ENCODE measurements around the gene PITX2.
"Not testable (repeated sequence)": the region's sequence is repeated elsewhere in the genome, so short reads cannot be mapped to it uniquely, and the experiment has no call there.

The PITX2 gene

GRCh38 chr4:110612631-110613269 is 10.1 kb downstream of the PITX2 start:
- in situ Hi-C loops (cut with MboI; ENCODE audit: low sequenced_read_pairs) = no loop called here

- in situ Hi-C loops (cut with MboI; ENCODE audit: low sequenced_read_pairs) = no loop called here
Observed at GRCh38 chr4:110611968-110612447, 10.9 kb downstream of the PITX2 start.

GRCh38 chr4:110610940-110611831 is 11.7 kb downstream of the PITX2 start:
- in situ Hi-C loops (cut with MboI; ENCODE audit: low sequenced_read_pairs) = no loop called here

- in situ Hi-C loops (cut with MboI; ENCODE audit: low sequenced_read_pairs) = no loop called here
Observed at GRCh38 chr4:110610620-110610939, 12.3 kb downstream of the PITX2 start.

GRCh38 chr4:110609044-110609750 is 13.7 kb downstream of the PITX2 start:
- in situ Hi-C loops (cut with MboI; ENCODE audit: low sequenced_read_pairs) = no loop called here

- in situ Hi-C loops (cut with MboI; ENCODE audit: low sequenced_read_pairs) = no loop called here
Observed at GRCh38 chr4:110605077-110605476, 17.8 kb downstream of the PITX2 start.

- in situ Hi-C loops (cut with MboI; ENCODE audit: low sequenced_read_pairs) = no loop called here
Observed at GRCh38 chr4:110602061-110602460, 20.8 kb downstream of the PITX2 start.

GRCh38 chr4:110597582-110597981 is 25.3 kb downstream of the PITX2 start:
- in situ Hi-C loops (cut with MboI; ENCODE audit: low sequenced_read_pairs) = no loop called here

- in situ Hi-C loops (cut with MboI; ENCODE audit: low sequenced_read_pairs) = no loop called here
Observed at GRCh38 chr4:110596431-110596830, 26.4 kb downstream of the PITX2 start.

- in situ Hi-C loops (cut with MboI; ENCODE audit: low sequenced_read_pairs) = no loop called here
Observed at GRCh38 chr4:110595583-110595982, 27.3 kb downstream of the PITX2 start.

GRCh38 chr4:110589297-110589696 is 33.6 kb downstream of the PITX2 start:
- in situ Hi-C loops (cut with MboI; ENCODE audit: low sequenced_read_pairs) = no loop called here

- in situ Hi-C loops (cut with MboI; ENCODE audit: low sequenced_read_pairs) = no loop called here
Observed at GRCh38 chr4:110587666-110588285, 35.1 kb downstream of the PITX2 start.

GRCh38 chr4:110586131-110586850 is 36.6 kb downstream of the PITX2 start:
- in situ Hi-C loops (cut with MboI; ENCODE audit: low sequenced_read_pairs) = no loop called here

GRCh38 chr4:110576696-110577095 is 46.2 kb downstream of the PITX2 start:
- in situ Hi-C loops (cut with MboI; ENCODE audit: low sequenced_read_pairs) = not testable (repeated sequence)
